Right atrium auricular region (tissue), 2 donors: Measurements from ENCODE around the gene ROR2. TPM values are rescaled to one million over a fixed set of nuclear protein-coding genes. Genes with fewer than 3 reads are reported as not detected.

Source experiments
- DNase-seq: peaks from one replicate; pipeline ENCODE4 v3.0.0-alpha.2; 2019; ENCODE audit warnings: low spot score
- H3K27ac ChIP-seq, 2 donors: fragments of 200-600 bp; sonication (generic); 1 replicate in 1 of 2; 2 replicates in 1 of 2; pipeline ENCODE4 v1.5.1; 2016 to 2019
- H3K27me3 ChIP-seq, 2 donors: fragments of 200-600 bp; sonication (generic); one replicate each; pipeline versions ENCODE4 v1.5.1 to v1.6.0; 2017 to 2019
- H3K36me3 ChIP-seq: fragments of 200-600 bp; sonication (generic); one replicate; pipeline ENCODE4 v1.5.1; 2016
- H3K4me1 ChIP-seq, 2 donors: fragments of 200-600 bp; sonication (generic); one replicate each; pipeline versions ENCODE4 v1.5.1 to v1.6.0; 2017 to 2019
- H3K4me3 ChIP-seq, 2 donors: fragments of 200-600 bp; sonication (generic); 1 replicate in 1 of 2; 2 replicates in 1 of 2; pipeline ENCODE4 v1.5.1; 2017 to 2019; ENCODE audit warnings: mild to moderate bottlenecking in 1 of 2, moderate library complexity in 1 of 2
- H3K9me3 ChIP-seq, 2 donors: fragments of 200-600 bp; sonication (generic); one replicate each; pipeline ENCODE4 v1.5.1; 2019
- total RNA-seq, 2 donors: library from RNA; depleted of rRNA; stranded (reverse); fragments of >200 nt; gene quantifications; one replicate each; pipeline ENCODE4 v1.1.0, GENCODE V29; 2016
- TF ChIP-seq, protein P1 (sequence below), 2 donors: fragments of 200-600 bp; sonication (generic); IDR thresholded peaks; one replicate each; pipeline ENCODE4 v1.5.1; 2019; ENCODE audit warnings: antibody characterized with exemption in 2 of 2

ROR2 gene
- total RNA-seq, 2 donors from 2014 or later = 21.8 to 28.5 TPM

GRCh38 chr9:91724068-91724440 lies 226.0 kb downstream of the ROR2 start:
- Histone ChIP-seq H3K9me3 (no peaks in the 10 kb centered on the region), H3K27me3 (no peaks in the 10 kb centered on the region), H3K36me3 (peaks cover 23% of the 10 kb centered on the region), H3K4me1 (peaks cover 0 to 10% of the 10 kb centered on the region in 2 donors), H3K4me3 (no peak overlapping the region), H3K27ac (no peak overlapping the region)
- TF ChIP-seq, protein P1, sequence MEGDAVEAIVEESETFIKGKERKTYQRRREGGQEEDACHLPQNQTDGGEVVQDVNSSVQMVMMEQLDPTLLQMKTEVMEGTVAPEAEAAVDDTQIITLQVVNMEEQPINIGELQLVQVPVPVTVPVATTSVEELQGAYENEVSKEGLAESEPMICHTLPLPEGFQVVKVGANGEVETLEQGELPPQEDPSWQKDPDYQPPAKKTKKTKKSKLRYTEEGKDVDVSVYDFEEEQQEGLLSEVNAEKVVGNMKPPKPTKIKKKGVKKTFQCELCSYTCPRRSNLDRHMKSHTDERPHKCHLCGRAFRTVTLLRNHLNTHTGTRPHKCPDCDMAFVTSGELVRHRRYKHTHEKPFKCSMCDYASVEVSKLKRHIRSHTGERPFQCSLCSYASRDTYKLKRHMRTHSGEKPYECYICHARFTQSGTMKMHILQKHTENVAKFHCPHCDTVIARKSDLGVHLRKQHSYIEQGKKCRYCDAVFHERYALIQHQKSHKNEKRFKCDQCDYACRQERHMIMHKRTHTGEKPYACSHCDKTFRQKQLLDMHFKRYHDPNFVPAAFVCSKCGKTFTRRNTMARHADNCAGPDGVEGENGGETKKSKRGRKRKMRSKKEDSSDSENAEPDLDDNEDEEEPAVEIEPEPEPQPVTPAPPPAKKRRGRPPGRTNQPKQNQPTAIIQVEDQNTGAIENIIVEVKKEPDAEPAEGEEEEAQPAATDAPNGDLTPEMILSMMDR (IDR thresholded peaks at IDR 0.05) = no peak
- no peak for DNase-seq

GRCh38 chr9:91723420-91724067 lies 226.5 kb downstream of the ROR2 start:
- TF ChIP-seq, protein P1 (IDR thresholded peaks at IDR 0.05) = no peak
- DNase-seq = no peak
- Histone ChIP-seq H3K27ac (no peak overlapping the region), H3K4me3 (no peak overlapping the region), H3K9me3 (no peaks in the 10 kb centered on the region), H3K36me3 (peaks cover 23% of the 10 kb centered on the region), H3K4me1 (peaks cover 0 to 8% of the 10 kb centered on the region in 2 donors), H3K27me3 (no peaks in the 10 kb centered on the region)

DNA sequence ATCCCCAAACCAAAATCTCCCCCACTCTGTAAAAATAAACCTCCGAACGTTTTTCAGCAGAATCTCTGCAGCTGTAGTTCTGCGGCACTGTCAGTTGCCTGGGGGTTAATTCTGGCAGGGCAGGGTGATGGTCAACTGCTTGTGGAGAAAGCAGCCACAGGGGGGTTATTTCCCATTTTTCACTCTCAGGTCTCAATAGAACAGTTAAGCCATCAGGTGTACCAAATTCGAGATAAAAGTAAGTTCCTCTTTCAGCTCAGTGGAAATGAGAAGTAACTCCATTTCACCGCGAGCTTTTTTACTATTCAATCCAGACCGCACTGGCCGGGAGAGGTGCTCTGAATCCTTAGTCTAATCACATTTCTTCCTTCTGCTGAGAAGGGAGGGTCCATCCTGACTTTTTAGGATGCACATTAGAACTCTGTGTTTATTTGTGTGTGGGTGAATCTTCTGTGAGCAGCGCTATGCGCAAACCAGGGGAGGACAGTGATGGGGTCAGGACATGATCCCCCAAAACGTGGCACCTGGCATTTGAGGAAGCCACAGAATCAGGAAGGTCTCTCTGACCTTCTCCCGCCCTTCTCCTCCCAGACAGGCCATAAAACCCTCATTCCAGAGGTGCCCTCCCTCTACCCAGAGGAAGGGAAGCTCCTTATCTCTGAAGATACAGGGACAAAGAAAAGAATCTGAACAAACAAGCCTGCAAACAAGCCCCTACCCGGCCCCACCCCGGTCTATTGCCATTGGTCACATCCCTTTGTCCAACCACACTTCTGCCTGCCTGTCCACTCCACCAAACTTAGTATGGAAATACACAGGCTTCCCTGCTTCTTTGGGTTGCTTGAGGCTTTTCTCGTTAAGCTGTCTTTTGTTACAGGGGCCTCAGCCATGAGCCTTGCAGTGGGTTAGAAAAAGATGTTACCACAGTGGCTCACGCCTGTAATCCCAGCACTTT lies 229.0 kb downstream of the ROR2 start:
- Histone ChIP-seq H3K4me3 (no peak overlapping the region), H3K4me1 (no peaks in the 10 kb centered on the region), H3K36me3 (peaks cover 23% of the 10 kb centered on the region), H3K27me3 (no peaks in the 10 kb centered on the region), H3K27ac (no peak overlapping the region), H3K9me3 (no peaks in the 10 kb centered on the region)
- TF ChIP-seq, protein P1 (IDR thresholded peaks at IDR 0.05) = no peak
- no peak for DNase-seq

GRCh38 chr9:91720313-91720712 lies 229.7 kb downstream of the ROR2 start:
- TF ChIP-seq, protein P1 (IDR thresholded peaks at IDR 0.05) = no peak
- Histone ChIP-seq H3K4me1 (no peaks in the 10 kb centered on the region), H3K9me3 (no peaks in the 10 kb centered on the region), H3K4me3 (no peak overlapping the region), H3K27ac (no peak overlapping the region), H3K27me3 (no peaks in the 10 kb centered on the region), H3K36me3 (peaks cover 17% of the 10 kb centered on the region)
- no peak for DNase-seq

DNA sequence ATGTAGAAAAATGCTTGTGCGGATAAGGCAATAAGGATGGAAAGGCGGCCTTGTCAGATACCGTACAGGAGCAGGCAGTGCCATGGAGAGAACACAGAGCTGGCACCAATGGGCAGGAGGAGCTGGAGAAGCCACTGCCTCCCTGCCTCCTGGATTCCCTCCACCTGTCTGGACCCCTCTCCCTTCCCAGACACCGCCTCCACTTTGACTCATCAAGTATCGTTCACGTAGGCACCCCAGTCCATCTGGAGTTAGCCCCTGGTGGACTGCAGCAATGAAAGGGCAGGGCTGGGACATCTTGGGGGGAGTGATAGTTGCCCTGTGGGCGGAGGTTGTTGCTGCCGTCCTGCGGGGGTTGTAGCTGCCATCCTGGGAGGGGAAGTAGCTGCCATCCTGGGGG lies 232.0 kb downstream of the ROR2 start:
- Histone ChIP-seq H3K4me3 (no peak overlapping the region), H3K27me3 (no peaks in the 10 kb centered on the region), H3K27ac (no peak overlapping the region), H3K9me3 (no peaks in the 10 kb centered on the region), H3K4me1 (no peaks in the 10 kb centered on the region), H3K36me3 (peaks cover 3% of the 10 kb centered on the region)
- DNase-seq = no peak
- TF ChIP-seq, protein P1 (IDR thresholded peaks at IDR 0.05) = no peak
